Neural progenitor cell (in vitro differentiated cells): ENCODE measurements around the gene ASH1L.

Experiments
- EZH2 ChIP-seq: fragments of 200-600 bp; sonication (generic); IDR thresholded peaks from 2 replicates; pipeline ENCODE4 v1.6.1; 2017; ENCODE audit warnings: antibody characterized with exemption, mild to moderate bottlenecking, moderate library complexity
- EZH2phosphoT487 ChIP-seq: fragments of 200-600 bp; sonication (generic); IDR thresholded peaks from 2 replicates; pipeline ENCODE4 v1.6.1; 2017; ENCODE audit warnings: antibody characterized with exemption
- TF ChIP-seq, protein P1 (sequence below): fragments of 200-600 bp; sonication (generic); IDR thresholded peaks from 2 replicates; pipeline ENCODE4 v1.5.1; 2017; ENCODE audit warnings: antibody characterized with exemption, mild to moderate bottlenecking

DNA sequence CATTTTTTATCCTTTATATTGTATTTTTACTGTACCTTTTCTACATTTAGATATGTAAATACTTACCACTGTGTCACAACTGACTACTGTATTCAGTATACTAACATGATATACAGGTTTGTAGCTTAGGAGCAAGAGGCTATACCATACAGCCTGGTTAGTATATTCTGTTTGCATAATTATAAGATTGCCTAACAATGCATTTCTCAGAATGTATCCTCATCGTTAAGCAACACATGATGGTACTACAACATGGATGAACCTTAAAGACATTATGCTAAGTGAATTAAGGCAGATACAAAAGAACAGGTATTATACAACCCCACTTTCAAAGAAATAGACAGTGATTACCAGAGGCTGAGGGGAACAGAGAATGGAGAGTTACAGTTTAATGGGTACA is 179.2 kb downstream of the ASH1L start:
- TF ChIP-seq, protein P1, sequence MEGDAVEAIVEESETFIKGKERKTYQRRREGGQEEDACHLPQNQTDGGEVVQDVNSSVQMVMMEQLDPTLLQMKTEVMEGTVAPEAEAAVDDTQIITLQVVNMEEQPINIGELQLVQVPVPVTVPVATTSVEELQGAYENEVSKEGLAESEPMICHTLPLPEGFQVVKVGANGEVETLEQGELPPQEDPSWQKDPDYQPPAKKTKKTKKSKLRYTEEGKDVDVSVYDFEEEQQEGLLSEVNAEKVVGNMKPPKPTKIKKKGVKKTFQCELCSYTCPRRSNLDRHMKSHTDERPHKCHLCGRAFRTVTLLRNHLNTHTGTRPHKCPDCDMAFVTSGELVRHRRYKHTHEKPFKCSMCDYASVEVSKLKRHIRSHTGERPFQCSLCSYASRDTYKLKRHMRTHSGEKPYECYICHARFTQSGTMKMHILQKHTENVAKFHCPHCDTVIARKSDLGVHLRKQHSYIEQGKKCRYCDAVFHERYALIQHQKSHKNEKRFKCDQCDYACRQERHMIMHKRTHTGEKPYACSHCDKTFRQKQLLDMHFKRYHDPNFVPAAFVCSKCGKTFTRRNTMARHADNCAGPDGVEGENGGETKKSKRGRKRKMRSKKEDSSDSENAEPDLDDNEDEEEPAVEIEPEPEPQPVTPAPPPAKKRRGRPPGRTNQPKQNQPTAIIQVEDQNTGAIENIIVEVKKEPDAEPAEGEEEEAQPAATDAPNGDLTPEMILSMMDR = no peak
- TF ChIP-seq EZH2phosphoT487 (no peak), EZH2 (no peak)
